DND-41 (cell line): Measurements from ENCODE around the gene KCNMA1.
A peak's percentile ranks its signal among the peaks of the same experiment; 100 is the strongest.

Source experiments
- ATAC-seq: fragments of 200-7000 bp; cut with Tn5 transposase; 3 replicates; pipeline ENCODE4 v1.9.1; 2021; ENCODE audit warnings: low read depth; ENCODE audit not compliant: insufficient read depth
- DNase-seq: peaks from one replicate; pipeline ENCODE4 v3.0.0-alpha.2; 2020
- H2AFZ ChIP-seq: 2 replicates; pipeline ENCODE4 v1.6.0; 2012; ENCODE audit warnings: low read depth, low read length
- H3K27ac ChIP-seq: 2 replicates; pipeline ENCODE4 v1.5.1; 2012; ENCODE audit warnings: low read length, inconsistent platforms
- H3K27me3 ChIP-seq: fragments of 200-600 bp; sonication (generic); 2 replicates; pipeline ENCODE4 v1.6.0; 2012; ENCODE audit warnings: low read length, mild to moderate bottlenecking, inconsistent platforms; ENCODE audit not compliant: insufficient read depth, poor library complexity
- H3K36me3 ChIP-seq: 2 replicates; pipeline ENCODE4 v1.5.1; 2012; ENCODE audit warnings: low read length, inconsistent platforms; ENCODE audit not compliant: insufficient read depth
- H3K4me1 ChIP-seq: 2 replicates; pipeline ENCODE4 v1.5.1; 2012; ENCODE audit warnings: mild to moderate bottlenecking, low read length; ENCODE audit not compliant: insufficient read depth
- H3K4me2 ChIP-seq: 2 replicates; pipeline ENCODE4 v1.6.0; 2012; ENCODE audit warnings: mild to moderate bottlenecking, moderate library complexity, low read length, inconsistent platforms; ENCODE audit not compliant: insufficient read depth
- H3K4me3 ChIP-seq, 2 experiments: fragments of 200-600 bp in 1 of 2; shearing (Covaris generic) in 1 of 2; 2 replicates each; pipeline ENCODE4 v1.5.1; 2012 to 2016; ENCODE audit warnings: inconsistent platforms in 2 of 2, low read length in 2 of 2, mild to moderate bottlenecking in 2 of 2, low read depth in 1 of 2, moderate library complexity in 1 of 2
- H3K79me2 ChIP-seq: 2 replicates; pipeline ENCODE4 v1.6.0; 2012; ENCODE audit warnings: low read length, inconsistent platforms; ENCODE audit not compliant: insufficient read depth
- H3K9ac ChIP-seq: 2 replicates; pipeline ENCODE4 v1.6.0; 2012; ENCODE audit warnings: low read depth, mild to moderate bottlenecking, inconsistent platforms, low read length, moderate library complexity
- H3K9me3 ChIP-seq: 2 replicates; pipeline ENCODE4 v1.5.1; 2012; ENCODE audit warnings: low read length, moderate library complexity, mild to moderate bottlenecking, inconsistent platforms; ENCODE audit not compliant: insufficient read depth, severe bottlenecking
- H4K20me1 ChIP-seq: 2 replicates; pipeline ENCODE4 v1.6.0; 2012; ENCODE audit warnings: low read length; ENCODE audit not compliant: insufficient read depth
- CTCF ChIP-seq: IDR thresholded peaks from 2 replicates; pipeline ENCODE4 v1.5.1; 2012; ENCODE audit warnings: borderline replicate concordance, low read length, moderate library complexity, mild to moderate bottlenecking; ENCODE audit not compliant: poor library complexity, severe bottlenecking; ENCODE audit errors: extremely low read depth
- EZH2 ChIP-seq: IDR thresholded peaks from 3 replicates; pipeline ENCODE4 v1.6.1; 2012; ENCODE audit warnings: borderline replicate concordance, low read depth, mild to moderate bottlenecking, moderate library complexity, low read length, inconsistent platforms; ENCODE audit not compliant: severe bottlenecking

The KCNMA1 gene

GRCh38 chr10:77602231-77602912 lies 35.2 kb downstream of the KCNMA1 start:
- Histone ChIP-seq H3K9me3 (no peaks in the 10 kb centered on the region), H3K4me2 (peak overlapping the region; percentile 48; the same call in 1 of the 2 replicates), H3K79me2 (no peaks in the 10 kb centered on the region), H3K4me1 (peaks cover 18% of the 10 kb centered on the region), H3K27ac (no peak overlapping the region), H3K4me3 (no peak overlapping the region; a peak in 1 of 4 replicates), H3K9ac (no peak overlapping the region), H2AFZ (peak overlapping the region; percentile 65), H3K36me3 (no peaks in the 10 kb centered on the region), H4K20me1 (0 out of 2 replicates have a peak, but pooled peaks cover 4% of the 10 kb centered on the region), H3K27me3 (no peaks in the 10 kb centered on the region)
- no peak for TF ChIP-seq EZH2
- no peak for TF ChIP-seq CTCF
- no peak for DNase-seq
- no peak for ATAC-seq

DNA sequence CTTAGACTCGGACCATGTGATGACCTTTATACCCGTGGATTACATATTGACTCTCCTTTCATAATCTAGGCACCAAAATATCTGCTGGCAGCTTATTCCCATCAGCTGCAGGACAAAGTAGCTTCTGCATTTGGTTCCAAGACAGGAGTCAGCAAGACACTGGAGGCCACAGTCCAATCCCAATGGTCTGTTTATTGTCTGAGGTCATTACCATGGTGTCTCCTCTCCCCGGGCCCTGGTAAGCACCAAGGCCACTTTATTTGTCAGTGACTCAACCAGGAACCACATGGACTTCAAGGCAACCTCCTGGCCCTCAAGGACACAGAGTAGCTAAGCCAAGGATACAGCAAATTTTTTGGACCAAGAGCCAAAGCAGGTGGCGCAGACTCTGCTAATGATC lies 36.1 kb downstream of the KCNMA1 start:
- TF ChIP-seq EZH2 (no peak), CTCF (no peak)
- no peaks in the 10 kb centered on the region for H3K36me3 ChIP-seq
- no peak overlapping the region for H3K27ac ChIP-seq
- ATAC-seq (no peak), DNase-seq (no peak)
- H3K79me2 ChIP-seq = no peaks in the 10 kb centered on the region
- no peak overlapping the region for H3K9ac ChIP-seq
- H3K4me1 ChIP-seq = peaks cover 18% of the 10 kb centered on the region
- H3K4me2 ChIP-seq = no peak overlapping the region
- H2AFZ ChIP-seq = no peak overlapping the region
- H4K20me1 ChIP-seq = 0 out of 2 replicates have a peak, but pooled peaks cover 4% of the 10 kb centered on the region
- no peak overlapping the region for H3K4me3 ChIP-seq
- no peaks in the 10 kb centered on the region for H3K27me3 ChIP-seq
- H3K9me3 ChIP-seq = no peaks in the 10 kb centered on the region

GRCh38 chr10:77600640-77601039 lies 37.0 kb downstream of the KCNMA1 start:
- H3K27ac ChIP-seq = no peak overlapping the region
- no peak for DNase-seq
- no peaks in the 10 kb centered on the region for H3K9me3 ChIP-seq
- no peak overlapping the region for H3K4me2 ChIP-seq
- 0 out of 2 replicates have a peak, but pooled peaks cover 4% of the 10 kb centered on the region for H4K20me1 ChIP-seq
- ATAC-seq = no peak
- H3K36me3 ChIP-seq = no peaks in the 10 kb centered on the region
- H3K79me2 ChIP-seq = no peaks in the 10 kb centered on the region
- TF ChIP-seq CTCF = no peak
- TF ChIP-seq EZH2 = no peak
- H2AFZ ChIP-seq = no peak overlapping the region
- no peak overlapping the region for H3K9ac ChIP-seq
- H3K4me1 ChIP-seq = peaks cover 18% of the 10 kb centered on the region
- H3K27me3 ChIP-seq = no peaks in the 10 kb centered on the region
- H3K4me3 ChIP-seq = no peak overlapping the region

DNA sequence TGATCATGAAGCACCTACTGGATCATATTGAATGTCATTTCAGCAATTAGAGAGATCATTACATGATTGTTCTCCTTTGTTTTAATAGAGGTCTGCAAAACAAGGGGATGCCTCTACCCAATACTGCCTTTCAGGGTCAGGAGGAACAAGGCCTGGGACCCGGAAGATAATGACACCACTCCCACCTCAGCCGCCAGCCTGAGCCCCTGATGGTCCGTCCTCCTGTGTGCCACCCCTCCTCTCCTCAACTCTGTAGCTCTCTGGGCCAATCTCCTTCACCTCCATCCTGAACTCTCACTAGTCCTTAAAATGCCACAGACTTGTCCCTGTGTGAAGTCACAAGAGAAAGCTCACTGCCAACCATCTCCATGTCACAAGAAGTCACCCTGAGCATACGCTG lies 38.0 kb downstream of the KCNMA1 start:
- H3K79me2 ChIP-seq = no peaks in the 10 kb centered on the region
- no peak for TF ChIP-seq CTCF
- no peak for TF ChIP-seq EZH2

More for the DNA sequence above, 38.0 kb downstream of the KCNMA1 start:
- Histone ChIP-seq H3K27ac (no peak overlapping the region), H3K36me3 (no peaks in the 10 kb centered on the region), H3K4me3 (no peak overlapping the region), H3K4me2 (no peak overlapping the region), H4K20me1 (0 out of 2 replicates have a peak, but pooled peaks cover 4% of the 10 kb centered on the region), H3K27me3 (no peaks in the 10 kb centered on the region), H3K9me3 (no peaks in the 10 kb centered on the region), H2AFZ (no peak overlapping the region), H3K4me1 (peaks cover 18% of the 10 kb centered on the region), H3K9ac (no peak overlapping the region)
- DNase-seq (no peak), ATAC-seq (no peak)
